Measurements from ENCODE around the gene CAMK4. TPM values are rescaled to one million over a fixed set of nuclear protein-coding genes. Genes with fewer than 3 reads are reported as not detected.

Gene CAMK4
- total RNA-seq, 1 donor from 2014 or later = 1.2 TPM

GRCh38 chr5:111261610-111262009 lies 37.4 kb downstream of the CAMK4 start:
- no peak overlapping the region for H3K27ac Mint-ChIP-seq (ENCODE audit: unreplicated experiment)
- no peak overlapping the region for H3K4me3 Mint-ChIP-seq (ENCODE audit: unreplicated experiment)
- no peaks in the 10 kb centered on the region for H3K9me3 Mint-ChIP-seq (ENCODE audit: unreplicated experiment)
- H3K36me3 Mint-ChIP-seq (ENCODE audit: unreplicated experiment) = no peaks in the 10 kb centered on the region
- peaks cover 4% of the 10 kb centered on the region for H3K27me3 Mint-ChIP-seq (ENCODE audit: unreplicated experiment)
- no peaks in the 10 kb centered on the region for H3K4me1 Mint-ChIP-seq (ENCODE audit: unreplicated experiment)
- DNase-seq (ENCODE audit: extremely low spot score, unreplicated experiment) = no peak
- no peak for TF ChIP-seq CTCF (IDR thresholded peaks at IDR 0.05)

GRCh38 chr5:111262153-111262552 lies 38.0 kb downstream of the CAMK4 start:
- Mint-ChIP-seq H3K27me3 (ENCODE audit: unreplicated experiment) (peaks cover 4% of the 10 kb centered on the region), H3K4me3 (ENCODE audit: unreplicated experiment) (no peak overlapping the region), H3K36me3 (ENCODE audit: unreplicated experiment) (no peaks in the 10 kb centered on the region), H3K27ac (ENCODE audit: unreplicated experiment) (no peak overlapping the region), H3K4me1 (ENCODE audit: unreplicated experiment) (no peaks in the 10 kb centered on the region), H3K9me3 (ENCODE audit: unreplicated experiment) (no peaks in the 10 kb centered on the region)
- DNase-seq (ENCODE audit: extremely low spot score, unreplicated experiment) = no peak
- no peak for TF ChIP-seq CTCF (IDR thresholded peaks at IDR 0.05)

- peaks cover 4% of the 10 kb centered on the region for H3K27me3 Mint-ChIP-seq (ENCODE audit: unreplicated experiment)
- no peak for DNase-seq (ENCODE audit: extremely low spot score, unreplicated experiment)
- H3K4me1 Mint-ChIP-seq (ENCODE audit: unreplicated experiment) = no peaks in the 10 kb centered on the region
Observed at GRCh38 chr5:111262815-111263214, 38.6 kb downstream of the CAMK4 start.

GRCh38 chr5:111266491-111266890 lies 42.3 kb downstream of the CAMK4 start:
- no peak for DNase-seq (ENCODE audit: extremely low spot score, unreplicated experiment)
- no peak for TF ChIP-seq CTCF (IDR thresholded peaks at IDR 0.05)
- H3K4me3 Mint-ChIP-seq (ENCODE audit: unreplicated experiment) = no peak overlapping the region

More at GRCh38 chr5:111262815-111263214, 38.6 kb downstream of the CAMK4 start:
- TF ChIP-seq CTCF (IDR thresholded peaks at IDR 0.05) = no peak
- Mint-ChIP-seq H3K27ac (ENCODE audit: unreplicated experiment) (no peak overlapping the region), H3K9me3 (ENCODE audit: unreplicated experiment) (no peaks in the 10 kb centered on the region), H3K36me3 (ENCODE audit: unreplicated experiment) (no peaks in the 10 kb centered on the region), H3K4me3 (ENCODE audit: unreplicated experiment) (no peak overlapping the region)

GRCh38 chr5:111268300-111268699 lies 44.1 kb downstream of the CAMK4 start:
- H3K27me3 Mint-ChIP-seq (ENCODE audit: unreplicated experiment) = peaks cover 4% of the 10 kb centered on the region
- no peak for TF ChIP-seq CTCF (IDR thresholded peaks at IDR 0.05)
- H3K36me3 Mint-ChIP-seq (ENCODE audit: unreplicated experiment) = no peaks in the 10 kb centered on the region
- no peaks in the 10 kb centered on the region for H3K9me3 Mint-ChIP-seq (ENCODE audit: unreplicated experiment)
- no peak for DNase-seq (ENCODE audit: extremely low spot score, unreplicated experiment)
- H3K4me3 Mint-ChIP-seq (ENCODE audit: unreplicated experiment) = no peak overlapping the region
- H3K27ac Mint-ChIP-seq (ENCODE audit: unreplicated experiment) = no peak overlapping the region
- no peaks in the 10 kb centered on the region for H3K4me1 Mint-ChIP-seq (ENCODE audit: unreplicated experiment)

More at GRCh38 chr5:111266491-111266890, 42.3 kb downstream of the CAMK4 start:
- H3K36me3 Mint-ChIP-seq (ENCODE audit: unreplicated experiment) = no peaks in the 10 kb centered on the region
- H3K27ac Mint-ChIP-seq (ENCODE audit: unreplicated experiment) = no peak overlapping the region
- no peaks in the 10 kb centered on the region for H3K4me1 Mint-ChIP-seq (ENCODE audit: unreplicated experiment)
- peaks cover 4% of the 10 kb centered on the region for H3K27me3 Mint-ChIP-seq (ENCODE audit: unreplicated experiment)
- H3K9me3 Mint-ChIP-seq (ENCODE audit: unreplicated experiment) = no peaks in the 10 kb centered on the region

Data from osteocyte (in vitro differentiated cells).